GM18498 (cell line): Measurements from ENCODE around the gene MPP2.
A peak's percentile ranks its signal among the peaks of the same experiment; 100 is the strongest.
"Not testable (repeated sequence)": the region's sequence is repeated elsewhere in the genome, so short reads cannot be mapped to it uniquely, and the experiment has no call there.

Experiments
- ATAC-seq: cut with Tn5 transposase; IDR thresholded peaks from one replicate; pipeline ENCODE4 v1.9.1; 2021; ENCODE audit warnings: mild to moderate bottlenecking, moderate library complexity; ENCODE audit not compliant: unreplicated experiment

MPP2 gene

GRCh38 chr17:43905400-43905984 lies 1.8 kb downstream of the MPP2 start:
- ATAC-seq, result no peak

GRCh38 chr17:43901861-43902589 lies 5.3 kb downstream of the MPP2 start:
- ATAC-seq, result no peak

GRCh38 chr17:43900858-43901754 lies 6.2 kb downstream of the MPP2 start:
- no peak for ATAC-seq

GRCh38 chr17:43900183-43900857 lies 7.0 kb downstream of the MPP2 start:
- ATAC-seq, result peak; percentile 85

- ATAC-seq, result no peak
These were observed 8.9 kb downstream of the MPP2 start for GRCh38 chr17:43898446-43898845.

GRCh38 chr17:43897831-43898230 lies 9.5 kb downstream of the MPP2 start:
- ATAC-seq, result no peak

GRCh38 chr17:43894494-43894893 lies 12.8 kb downstream of the MPP2 start:
- ATAC-seq, result not testable (repeated sequence)

GRCh38 chr17:43892647-43892952 lies 14.7 kb downstream of the MPP2 start:
- no peak for ATAC-seq

- ATAC-seq, result no peak
These were observed 15.3 kb downstream of the MPP2 start for GRCh38 chr17:43891851-43892646.

- no peak for ATAC-seq
These were observed 17.1 kb downstream of the MPP2 start for GRCh38 chr17:43890240-43890639.

- no peak for ATAC-seq
These were observed 18.8 kb downstream of the MPP2 start for GRCh38 chr17:43888548-43888947.

GRCh38 chr17:43882761-43883415 lies 24.4 kb downstream of the MPP2 start:
- ATAC-seq, result no peak

- no peak for ATAC-seq
These were observed 25.4 kb downstream of the MPP2 start for GRCh38 chr17:43881758-43882505.

- ATAC-seq, result no peak
These were observed 26.2 kb downstream of the MPP2 start for GRCh38 chr17:43881181-43881580.

- ATAC-seq, result no peak
These were observed 26.8 kb downstream of the MPP2 start for GRCh38 chr17:43880420-43880991.

- ATAC-seq, result no peak
These were observed 27.5 kb downstream of the MPP2 start for GRCh38 chr17:43879723-43880419.

- ATAC-seq, result no peak
These were observed 28.8 kb downstream of the MPP2 start for GRCh38 chr17:43878260-43879175.
